Stimulated activated naive CD4-positive, alpha-beta T cell (primary cell): ENCODE data around the gene ADAT3.
"Not testable (repeated sequence)": the region's sequence is repeated elsewhere in the genome, so short reads cannot be mapped to it uniquely, and the experiment has no call there.

Source experiments
- DNase-seq, 6 experiments: peaks; one replicate each; lab custom pipeline; 2025; lab: John Stamatoyannopoulos, UW

The ADAT3 gene

GRCh38 chr19:1882786-1883692, 22.2 kb upstream of the ADAT3 start:
- DNase-seq = no peak

- DNase-seq = peak in 2 of 6 experiments; percentile 37 to 51
These were observed 21.4 kb upstream of the ADAT3 start for GRCh38 chr19:1883784-1884183.

- peak in 4 of 6 experiments; percentile 35 to 54 (median 38) for DNase-seq
These were observed 20.9 kb upstream of the ADAT3 start for GRCh38 chr19:1884291-1884718.

DNA sequence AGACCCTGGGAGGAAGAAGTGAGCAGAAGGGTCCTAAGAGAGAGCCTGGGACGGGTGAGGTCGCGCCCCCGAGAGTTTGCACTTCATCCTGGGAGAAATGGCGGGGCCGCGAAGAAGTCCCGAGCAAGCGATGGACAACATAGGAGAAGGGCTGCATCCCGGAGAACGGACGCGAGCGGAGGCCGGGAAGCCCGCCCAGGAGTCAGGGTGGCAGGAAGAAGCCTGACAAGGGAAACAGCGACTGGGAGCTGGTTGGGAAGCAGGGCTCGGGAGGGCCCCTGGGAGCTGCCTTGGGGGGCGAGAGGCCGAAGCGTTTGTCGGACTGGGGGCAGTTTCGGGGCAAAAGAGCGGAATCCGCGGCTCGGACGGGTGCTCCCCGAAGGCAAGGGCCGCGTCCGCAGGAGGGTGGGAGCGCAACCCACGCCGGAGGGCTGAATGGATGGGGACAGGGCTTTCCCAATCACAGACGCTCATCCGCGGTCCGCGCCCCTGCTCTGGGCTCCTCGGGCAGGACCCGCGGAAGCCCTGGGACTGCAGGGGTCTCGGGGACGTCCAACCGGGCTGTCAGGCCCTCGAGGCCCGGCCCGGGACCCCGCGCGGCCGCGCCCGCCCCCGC, 20.4 kb upstream of the ADAT3 start:
- no peak for DNase-seq

DNA sequence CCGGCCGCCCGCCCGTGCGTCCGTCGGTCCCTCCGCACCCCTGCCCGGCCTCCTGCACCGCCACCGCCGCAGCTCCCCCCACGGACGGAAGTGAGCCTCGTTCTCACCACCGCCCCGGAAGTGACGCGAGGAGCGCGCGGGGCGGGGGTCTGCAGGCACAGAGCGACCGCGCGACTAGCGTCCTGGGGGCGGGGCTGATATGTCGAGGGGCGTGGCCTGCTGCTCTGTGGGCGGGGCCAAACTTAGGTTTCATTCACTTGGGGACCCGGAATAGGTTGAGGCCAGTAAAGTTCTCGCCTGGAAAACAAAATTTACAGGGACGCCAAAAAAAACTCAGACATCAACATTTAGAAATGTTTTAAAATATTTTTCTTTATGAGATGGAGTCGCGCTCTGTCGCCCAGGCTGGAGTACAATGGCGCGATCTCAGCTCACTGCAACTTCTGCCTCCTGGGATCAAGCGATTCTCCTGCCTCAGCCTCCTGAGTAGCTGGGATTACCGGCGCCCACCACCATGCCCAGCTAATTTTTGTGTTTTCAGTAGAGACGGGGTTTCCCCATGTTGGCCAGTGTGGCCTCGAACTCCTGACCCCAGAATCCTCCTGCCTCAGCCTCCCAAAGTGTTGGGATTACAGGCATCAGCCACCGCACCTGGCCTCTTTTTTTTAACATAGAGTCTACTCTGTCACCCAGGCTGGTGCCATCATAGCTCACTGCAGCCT, 19.6 kb upstream of the ADAT3 start, which contains the start of gene ABHD17A:
Gene ABHD17A, minus strand, starts transcription at position 99 of the 722 bp plus-strand sequence. CDS start 3,930 bp downstream, outside the sequence.
- peak; percentile 85 to 93 (median 92) for DNase-seq

GRCh38 chr19:1886360-1886759, 18.8 kb upstream of the ADAT3 start:
- DNase-seq = not testable (repeated sequence)

GRCh38 chr19:1888385-1888784, 16.8 kb upstream of the ADAT3 start:
- no peak for DNase-seq

- DNase-seq = no peak
These were observed 15.3 kb upstream of the ADAT3 start for GRCh38 chr19:1889907-1890306.

DNA sequence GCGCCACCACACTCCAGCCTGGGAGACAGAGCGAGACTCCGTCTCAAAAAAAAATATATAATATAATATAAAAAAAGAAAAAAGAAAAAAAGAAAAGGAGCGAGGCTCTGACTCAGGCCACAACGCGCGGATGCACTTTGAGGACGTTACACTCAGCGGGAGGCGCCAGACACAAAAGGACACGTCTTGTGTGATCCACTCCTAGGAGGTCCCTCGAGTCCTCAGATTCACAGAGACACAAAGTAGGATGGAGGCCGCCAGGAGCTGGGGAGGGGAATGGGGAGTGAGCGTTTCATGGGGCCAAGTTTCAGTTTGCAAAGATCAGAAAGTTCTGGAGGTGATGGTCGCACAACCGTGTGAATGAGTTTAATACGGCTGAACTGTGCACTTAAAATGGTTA, 11.4 kb upstream of the ADAT3 start:
- DNase-seq = no peak

GRCh38 chr19:1896508-1896907, 8.7 kb upstream of the ADAT3 start:
- no peak for DNase-seq

DNA sequence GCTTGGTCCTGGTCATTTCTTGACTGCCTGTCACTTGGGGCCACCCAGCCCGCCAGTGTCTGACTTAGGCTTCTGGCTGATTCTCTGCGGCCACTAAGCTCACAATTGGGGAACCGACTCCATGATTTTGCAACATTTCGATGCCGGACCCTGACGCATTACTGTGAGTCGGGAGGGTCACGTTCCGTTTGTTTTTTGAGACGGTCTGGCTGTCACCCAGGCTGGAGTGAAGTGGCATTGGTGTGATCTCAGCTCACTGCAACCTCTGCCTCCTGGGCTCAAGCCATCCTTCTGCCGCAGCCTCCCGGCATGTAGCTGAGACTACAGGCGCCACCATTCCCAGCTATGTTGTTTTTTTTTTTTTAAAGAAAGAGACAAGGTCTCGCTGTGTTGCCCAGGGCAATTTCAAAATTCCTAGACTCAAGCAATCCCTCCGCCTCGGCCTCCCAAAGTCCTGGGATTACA, 3.2 kb upstream of the ADAT3 start:
- DNase-seq = no peak

DNA sequence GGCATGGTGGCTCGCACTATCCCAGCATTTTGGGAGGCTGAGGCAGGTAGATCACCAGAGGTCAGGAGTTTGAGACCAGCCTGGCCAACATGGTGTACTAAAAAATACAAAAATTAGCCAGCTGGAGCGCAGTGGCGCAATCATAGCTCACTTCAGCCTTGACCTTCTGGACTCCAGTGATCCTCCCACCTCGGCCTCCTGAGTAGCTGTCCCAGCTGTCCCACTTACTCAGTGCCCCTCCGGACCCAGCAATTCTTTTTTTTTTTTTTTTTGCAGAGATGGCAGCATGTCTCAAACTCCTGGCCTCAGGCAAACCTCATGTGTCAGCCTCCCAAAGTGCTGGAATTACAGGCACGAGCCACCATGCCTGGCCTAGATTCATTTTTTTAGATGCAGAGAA, 2.3 kb upstream of the ADAT3 start:
- DNase-seq = no peak

DNA sequence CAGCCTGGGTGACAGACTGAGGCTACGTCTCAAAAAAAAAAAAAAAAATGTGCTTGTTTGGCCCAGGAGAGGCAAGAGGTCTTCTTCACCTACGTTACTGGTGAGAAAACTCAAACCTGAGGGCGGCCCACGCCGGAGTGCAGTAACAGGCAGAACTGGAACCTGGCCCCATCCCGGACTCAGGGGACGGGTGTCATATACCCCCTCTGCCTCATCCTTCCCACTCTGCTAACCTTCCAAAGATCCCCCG, 414 bp upstream of the ADAT3 start:
- DNase-seq = no peak

- DNase-seq = no peak
These were observed 720 bp downstream of the ADAT3 start for GRCh38 chr19:1905863-1906375.

GRCh38 chr19:1906985-1907562, 1.9 kb downstream of the ADAT3 start:
- no peak for DNase-seq

DNA sequence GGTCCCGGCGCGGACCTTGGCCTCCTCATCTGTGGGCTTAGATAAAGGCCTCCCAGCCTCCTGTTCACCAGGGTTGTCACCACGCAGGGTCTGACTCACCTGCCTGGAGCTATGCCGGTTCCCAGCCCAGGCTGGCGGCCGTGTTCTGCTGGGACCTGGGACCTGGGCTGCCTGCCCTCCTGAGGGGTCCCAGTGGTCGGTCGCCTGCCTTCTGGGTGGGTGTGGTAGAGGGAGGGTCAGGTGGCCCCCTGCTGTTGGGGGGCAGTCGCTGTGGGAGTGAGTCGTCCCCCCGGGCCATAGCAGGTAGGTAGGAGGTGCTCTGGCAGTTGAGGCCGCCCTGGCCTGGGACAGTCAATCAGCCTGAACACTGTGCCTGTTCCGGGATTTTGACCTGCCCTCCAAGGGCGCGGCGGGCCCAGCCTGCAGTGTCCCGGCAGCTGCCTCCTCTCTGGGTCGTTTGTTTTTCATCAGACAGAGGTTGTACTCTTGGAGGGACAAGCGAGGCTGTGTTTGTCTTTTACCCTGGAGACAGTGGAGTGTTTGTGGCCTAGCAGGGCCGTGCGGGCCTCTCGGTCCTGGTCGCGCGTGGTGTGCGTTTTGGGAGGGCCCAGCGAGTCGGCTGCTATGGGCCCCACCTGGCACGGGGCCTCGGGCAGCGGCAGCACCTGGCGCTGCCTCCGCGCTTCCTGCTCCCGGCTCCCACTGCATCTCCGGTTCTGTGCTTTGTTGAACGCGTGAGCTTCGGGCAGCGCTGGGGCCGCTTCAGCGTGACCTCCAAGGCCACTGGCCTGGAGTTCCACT, 2.6 kb downstream of the ADAT3 start:
- no peak for DNase-seq

GRCh38 chr19:1908364-1908678, 3.1 kb downstream of the ADAT3 start:
- DNase-seq = no peak

DNA sequence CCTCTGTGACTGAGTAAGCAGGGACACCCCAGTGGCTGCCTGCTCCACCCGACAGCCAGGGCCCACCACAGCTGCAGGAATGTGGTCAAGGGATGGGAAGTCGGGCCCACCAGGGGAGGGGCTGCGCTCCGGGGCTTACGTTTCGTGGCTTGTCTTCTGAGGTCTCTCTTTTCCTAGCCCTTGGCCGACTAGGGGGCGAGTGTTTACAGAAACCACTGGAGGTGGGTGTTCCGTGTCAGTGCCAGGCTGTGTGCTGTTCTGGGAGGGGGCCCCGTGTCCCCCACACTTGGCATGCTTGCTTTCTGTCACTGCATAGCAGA, 4.5 kb downstream of the ADAT3 start:
- DNase-seq = no peak

DNA sequence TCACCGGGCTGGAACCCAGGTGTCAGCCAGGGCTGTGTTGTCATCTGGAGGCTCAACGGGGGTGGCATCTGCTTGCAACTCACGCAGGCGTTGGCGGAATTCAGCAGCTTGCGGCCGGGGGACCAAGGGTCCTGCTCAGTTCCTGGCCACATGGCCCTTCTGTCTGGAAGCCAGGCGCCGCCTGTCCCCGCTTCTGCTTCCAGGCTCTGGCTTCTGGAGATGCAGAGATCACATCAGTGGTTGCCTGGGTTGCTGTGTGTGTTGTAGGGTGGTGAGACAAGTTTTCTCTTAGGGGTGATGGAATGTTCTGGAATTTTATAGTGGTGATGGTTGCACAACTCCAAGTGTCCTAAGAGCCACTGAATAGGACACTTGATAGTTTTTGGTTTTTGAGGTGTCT, 5.0 kb downstream of the ADAT3 start:
- DNase-seq = no peak

- no peak for DNase-seq
These were observed 5.9 kb downstream of the ADAT3 start for GRCh38 chr19:1911098-1911497.

GRCh38 chr19:1911995-1912394, 6.8 kb downstream of the ADAT3 start:
- DNase-seq = no peak
